NCI-H1092 treated with DMSO at 0.1 percent for 48 hours (cell line): ENCODE data around the gene KAZN.

Source experiments
- DNase-seq: peaks from one replicate; lab custom pipeline; 2025; lab: John Stamatoyannopoulos, UW

KAZN gene

GRCh38 chr1:14743368-14743767, 144.9 kb downstream of the KAZN start:
- no peak for DNase-seq

- DNase-seq: no peak
Measured at GRCh38 chr1:14745001-14745720, 146.7 kb downstream of the KAZN start.

DNA sequence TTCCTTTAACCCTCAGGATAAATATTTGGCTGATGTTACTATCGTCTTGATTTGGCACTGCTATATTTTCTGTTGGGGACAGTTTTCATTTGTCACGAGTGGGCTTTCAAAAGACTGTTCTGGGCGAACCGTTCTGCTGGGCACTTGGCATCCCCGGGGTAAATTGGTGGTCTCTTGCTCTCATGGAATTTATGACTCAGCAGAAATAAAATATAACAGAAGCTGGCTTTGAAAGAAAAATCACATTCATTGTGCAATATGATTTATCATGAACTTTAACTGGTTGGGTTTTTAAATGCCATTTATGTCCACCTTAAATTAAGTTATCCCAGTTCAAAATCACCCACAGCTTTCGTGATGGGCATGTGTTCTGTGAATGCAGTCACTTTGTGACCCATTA, 147.3 kb downstream of the KAZN start:
- no peak for DNase-seq

- DNase-seq: no peak
Measured at GRCh38 chr1:14746393-14746792, 147.9 kb downstream of the KAZN start.

DNA sequence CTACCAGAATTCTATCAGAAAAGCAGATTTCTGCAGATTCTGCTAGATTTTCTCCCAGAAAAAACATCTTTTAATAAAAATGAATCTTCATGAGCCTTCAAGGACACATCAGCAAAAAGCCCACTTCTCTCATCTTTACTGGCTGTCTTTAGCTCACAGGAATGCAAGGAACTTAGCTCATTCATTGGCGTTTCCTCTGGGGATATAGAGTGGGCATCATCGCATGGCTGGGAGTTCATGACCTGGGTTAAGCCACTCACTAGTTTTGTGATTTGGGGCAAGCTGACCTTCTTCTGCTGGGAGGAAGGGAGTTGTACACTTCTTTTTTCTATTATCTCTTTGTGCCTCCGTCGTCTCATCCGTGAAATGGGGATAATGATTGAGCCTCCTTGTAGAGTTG, 149.7 kb downstream of the KAZN start:
- no peak for DNase-seq

GRCh38 chr1:14748977-14749376, 150.5 kb downstream of the KAZN start:
- DNase-seq: no peak

DNA sequence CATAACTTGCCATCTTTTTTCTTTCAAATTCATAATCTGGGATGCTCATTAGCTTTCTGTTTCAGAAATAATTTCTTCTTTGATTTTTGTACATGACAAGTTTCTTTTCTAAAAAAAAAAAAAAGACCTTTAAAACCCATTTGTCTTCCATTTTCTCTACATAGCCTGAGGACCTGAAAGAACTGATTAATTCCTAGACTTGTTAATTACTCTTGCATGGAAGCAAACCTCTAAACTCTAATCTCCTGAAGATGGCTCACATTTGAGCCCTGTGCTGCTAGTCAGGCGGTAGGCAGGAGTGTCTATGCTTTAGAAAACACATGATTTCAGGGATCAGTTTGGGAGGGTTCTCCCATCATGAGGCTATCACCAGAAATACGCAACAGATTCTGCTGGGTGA, 152.0 kb downstream of the KAZN start:
- no peak for DNase-seq

DNA sequence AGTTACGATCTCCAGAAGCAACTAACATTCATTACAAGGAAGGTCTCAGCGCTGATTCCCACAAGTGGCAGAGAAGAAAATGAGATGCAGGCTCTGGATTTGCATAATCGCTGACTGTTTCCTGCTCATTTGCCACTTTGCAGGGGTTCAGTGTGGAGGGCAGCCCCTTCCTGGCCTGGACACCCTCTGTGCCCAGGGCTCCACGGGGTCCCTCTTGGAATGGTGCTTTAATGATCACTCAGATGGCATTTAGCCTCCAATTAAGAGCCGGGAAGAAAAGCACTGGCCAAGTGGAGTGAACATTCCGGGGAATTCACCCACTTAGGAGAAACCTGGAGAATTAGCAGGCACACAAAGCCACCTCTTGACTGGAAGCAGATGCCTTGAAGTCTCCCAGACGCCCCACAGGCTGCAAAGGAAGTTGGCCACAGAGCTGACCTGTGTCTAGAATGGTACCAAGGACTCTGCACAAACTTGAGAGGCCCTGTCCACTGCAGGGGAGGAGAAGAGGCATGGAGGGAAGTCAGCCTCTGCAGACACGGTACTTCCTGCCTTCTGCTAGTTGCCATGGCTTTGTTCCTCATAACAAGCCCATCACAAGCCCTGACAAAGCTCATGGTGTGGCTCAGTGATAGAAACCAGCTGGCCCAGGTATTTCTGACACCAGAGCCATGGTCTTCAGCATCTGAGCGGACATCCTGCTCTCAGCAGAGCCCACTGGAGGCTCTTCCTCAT, 157.2 kb downstream of the KAZN start:
- no peak for DNase-seq

DNA sequence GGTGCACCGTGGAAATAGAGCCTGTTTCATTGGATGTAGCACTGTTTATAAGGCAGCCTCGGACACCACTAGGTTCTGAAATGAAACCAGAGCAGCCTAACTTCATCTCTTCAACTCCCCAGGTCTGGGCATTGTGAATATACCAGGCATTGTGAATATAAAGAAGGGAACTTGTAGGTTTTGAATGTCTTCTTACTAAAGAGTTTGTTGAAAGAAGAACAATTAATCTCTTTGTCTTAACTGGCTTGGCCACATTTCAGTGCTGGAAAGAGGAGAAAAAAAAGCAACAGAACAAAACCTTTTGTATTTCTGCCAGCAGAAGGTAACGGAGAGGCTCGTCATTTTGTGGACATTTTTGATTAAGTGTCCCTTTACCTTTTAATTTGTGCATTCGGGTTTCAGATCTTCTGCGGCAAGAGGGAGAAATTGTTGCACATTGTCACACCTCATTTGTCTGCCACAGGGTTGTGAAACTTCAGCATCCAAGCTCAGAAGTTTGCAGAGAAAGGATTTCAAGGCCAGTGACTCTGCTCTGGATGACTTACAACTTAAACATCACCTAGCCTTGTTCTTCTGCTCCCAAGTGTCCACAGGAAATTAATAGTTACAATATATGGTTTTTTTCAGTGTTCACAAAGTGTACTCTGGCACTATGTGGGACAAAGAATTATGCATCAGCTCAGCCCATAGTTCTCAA, 158.3 kb downstream of the KAZN start:
- no peak for DNase-seq

DNA sequence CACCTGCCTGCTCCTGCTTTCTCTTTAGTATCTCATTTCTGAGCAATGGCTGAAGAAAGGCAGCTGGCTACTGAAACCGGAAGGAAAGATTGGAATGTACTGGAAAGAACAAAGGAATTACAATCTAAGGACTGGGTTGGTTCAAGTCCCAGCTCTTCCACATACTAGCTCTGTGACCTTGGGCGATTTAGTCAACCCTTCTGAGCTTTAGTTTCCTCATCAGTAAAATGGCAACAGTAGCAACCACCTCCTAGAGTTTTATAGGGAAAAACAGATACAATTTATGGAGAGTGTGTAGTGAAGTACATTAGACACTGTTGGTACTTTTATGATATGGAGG, 158.8 kb downstream of the KAZN start:
- no peak for DNase-seq

DNA sequence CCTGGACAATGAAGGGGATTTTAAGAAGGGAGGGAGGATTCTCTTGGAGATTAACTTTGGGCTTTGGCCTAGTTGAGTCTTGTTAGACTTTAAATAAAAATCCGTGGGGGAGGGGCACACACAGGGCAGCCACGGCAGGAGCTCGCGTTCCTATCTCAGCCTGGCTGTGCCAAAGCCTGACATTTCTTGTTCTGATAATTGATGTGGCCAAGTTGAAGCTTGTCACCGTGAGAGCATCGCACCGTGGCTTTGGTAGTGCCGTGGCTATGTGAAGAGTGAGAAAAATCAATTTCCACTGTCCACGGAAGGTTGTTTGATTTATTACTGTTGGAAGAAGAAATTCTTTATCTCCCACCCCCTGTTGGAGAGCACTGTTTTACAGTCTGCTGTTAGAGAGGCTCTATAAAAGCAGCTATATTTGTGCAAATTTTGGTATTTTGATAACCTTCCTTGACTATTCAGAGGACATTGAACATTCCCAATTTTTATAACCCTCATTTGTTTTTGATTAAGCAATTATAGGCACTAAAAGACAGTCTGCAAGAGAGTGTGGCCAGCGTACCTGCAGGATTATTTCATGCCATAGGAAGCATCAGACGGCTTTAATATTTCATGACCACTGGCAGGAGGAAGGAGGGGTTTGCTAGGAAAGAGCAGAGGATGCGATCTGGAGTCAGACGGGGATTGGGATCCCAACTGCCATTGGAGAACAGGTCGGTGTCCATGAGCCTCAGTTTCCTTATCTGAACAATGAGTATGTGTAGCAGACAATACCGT, 160.7 kb downstream of the KAZN start:
- DNase-seq: no peak

GRCh38 chr1:14759843-14760242, 161.4 kb downstream of the KAZN start:
- no peak for DNase-seq

- DNase-seq: no peak
Measured at GRCh38 chr1:14760780-14761179, 162.3 kb downstream of the KAZN start.

DNA sequence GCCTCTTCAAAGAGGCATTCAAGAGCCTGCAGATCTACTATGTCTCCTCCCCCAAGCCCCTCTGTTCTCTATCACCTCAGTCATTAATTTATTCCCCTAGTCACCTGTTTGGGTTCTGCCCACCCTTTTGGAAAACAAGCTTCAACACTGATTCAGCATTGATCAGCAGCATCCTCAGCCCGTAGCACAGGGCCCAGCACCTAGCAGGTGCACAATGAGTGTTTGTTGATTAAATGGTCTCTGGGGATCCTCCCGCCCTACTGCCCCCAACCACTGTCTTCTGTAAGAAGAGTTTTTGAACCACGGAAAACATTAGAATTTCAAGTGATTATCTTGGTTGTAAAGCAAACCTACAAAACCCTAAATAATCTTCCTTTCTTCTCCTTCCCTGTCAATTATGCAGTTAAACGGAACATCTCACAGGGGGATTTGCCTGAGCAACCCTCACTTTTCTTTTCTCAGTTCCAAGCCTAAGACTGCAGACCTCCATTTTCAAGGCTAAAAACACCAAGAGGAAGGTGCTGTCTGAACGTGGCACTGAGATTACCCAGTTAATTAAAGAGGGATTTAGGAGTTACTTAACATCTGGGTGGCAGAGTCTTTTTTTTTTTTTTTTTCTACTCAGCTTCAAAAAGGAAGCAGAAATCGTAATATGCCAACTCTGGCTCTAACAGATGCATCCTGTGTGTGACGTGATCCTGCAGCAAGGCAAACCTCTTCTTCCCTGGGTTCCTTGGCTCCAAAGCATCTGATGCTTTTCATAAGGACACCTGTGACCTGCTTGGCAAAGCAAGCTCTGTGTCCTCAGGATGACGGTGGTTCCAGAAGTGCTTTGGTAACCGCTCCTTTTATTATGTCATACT, 163.0 kb downstream of the KAZN start:
- DNase-seq: peak; percentile 8

- DNase-seq: no peak
Measured at GRCh38 chr1:14763977-14764376, 165.5 kb downstream of the KAZN start.

DNA sequence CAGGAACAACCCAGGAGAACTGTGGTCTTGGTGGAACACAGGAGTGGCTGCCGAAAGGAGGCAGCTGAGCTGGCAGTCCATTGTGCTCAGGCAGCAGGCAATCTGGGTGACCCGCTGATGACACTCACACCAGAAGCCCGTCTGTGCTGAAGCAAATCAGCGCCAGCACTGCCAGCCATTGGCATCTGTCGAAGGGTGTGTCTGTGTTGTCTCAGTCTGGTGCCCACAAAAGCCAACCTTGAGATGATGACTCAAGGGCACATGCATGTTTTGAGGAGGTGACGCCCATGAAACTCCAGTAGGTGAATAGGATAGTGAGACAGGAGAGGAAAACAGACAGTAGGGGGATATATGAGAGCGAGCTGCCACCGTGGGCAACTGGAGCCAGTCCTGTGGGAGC, 167.3 kb downstream of the KAZN start:
- no peak for DNase-seq

- DNase-seq: no peak
Measured at GRCh38 chr1:14767075-14767474, 168.6 kb downstream of the KAZN start.

GRCh38 chr1:14768582-14769304, 170.3 kb downstream of the KAZN start:
- no peak for DNase-seq

- DNase-seq: no peak
Measured at GRCh38 chr1:14769486-14770274, 171.2 kb downstream of the KAZN start.
